Ramos (cell line): ENCODE measurements around the gene BCAP29.

Experiments used
- in situ Hi-C: fragments of 300-500 bp; cut with MboI; formaldehyde crosslinking; loops from one replicate; pipeline ENCODE4 v1.14.3; 2022; ENCODE audit warnings: low sequenced_read_pairs; ENCODE audit not compliant: unreplicated experiment

BCAP29 gene

DNA sequence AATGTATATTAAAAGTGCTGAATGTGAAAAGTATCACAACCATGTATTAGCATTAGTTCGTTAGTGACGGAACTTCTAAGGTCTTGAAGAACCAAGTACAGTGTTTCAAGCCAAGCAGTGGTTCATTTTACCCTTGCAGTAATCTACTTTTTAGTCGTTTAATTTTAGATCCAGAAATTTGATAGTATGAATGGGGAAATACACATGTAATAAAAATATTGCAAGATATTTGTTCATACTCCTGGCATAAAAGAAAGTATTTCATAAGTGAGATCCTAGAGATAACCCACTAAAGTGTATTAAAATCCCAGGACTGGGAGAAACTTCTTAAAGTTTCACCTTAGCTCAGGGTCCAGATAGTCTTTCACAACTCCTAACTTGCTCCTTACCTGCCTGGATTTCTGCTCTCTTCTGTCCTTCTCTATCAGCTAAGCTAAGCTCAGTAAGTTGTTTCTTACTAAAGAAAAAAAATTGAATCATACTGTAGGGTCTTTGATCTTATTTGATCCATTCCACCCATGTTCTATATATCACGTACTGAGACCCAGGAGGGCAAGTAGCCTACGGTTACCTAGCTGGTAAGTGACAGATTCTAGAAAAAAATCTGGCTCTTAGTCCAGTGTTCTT is 1.5 kb downstream of the BCAP29 start:
- in situ Hi-C loops = no loop called here

DNA sequence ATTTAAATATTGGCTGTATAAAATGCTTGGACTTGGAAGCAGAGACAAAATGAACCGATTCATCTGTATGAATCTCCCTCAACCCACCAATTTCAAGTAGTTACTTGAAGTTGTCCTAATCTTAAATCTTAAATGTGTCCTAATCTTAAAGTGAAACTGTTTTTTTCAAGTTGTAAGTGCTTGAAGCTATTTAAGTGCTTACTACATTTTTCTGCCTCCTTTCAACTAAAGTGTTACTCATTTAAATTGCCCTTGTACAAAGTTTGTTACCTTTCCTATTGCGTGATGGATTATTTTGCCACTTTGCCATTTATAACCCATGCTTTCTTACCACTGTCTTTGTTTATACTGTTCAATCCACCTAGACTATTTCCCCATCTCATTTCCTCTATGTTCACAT is 2.8 kb downstream of the BCAP29 start:
- in situ Hi-C loops = no loop called here

GRCh38 chr7:107584716-107585115 is 4.7 kb downstream of the BCAP29 start:
- in situ Hi-C loops = no loop called here

- in situ Hi-C loops = no loop called here
Measured at GRCh38 chr7:107588529-107589130, 8.6 kb downstream of the BCAP29 start.

DNA sequence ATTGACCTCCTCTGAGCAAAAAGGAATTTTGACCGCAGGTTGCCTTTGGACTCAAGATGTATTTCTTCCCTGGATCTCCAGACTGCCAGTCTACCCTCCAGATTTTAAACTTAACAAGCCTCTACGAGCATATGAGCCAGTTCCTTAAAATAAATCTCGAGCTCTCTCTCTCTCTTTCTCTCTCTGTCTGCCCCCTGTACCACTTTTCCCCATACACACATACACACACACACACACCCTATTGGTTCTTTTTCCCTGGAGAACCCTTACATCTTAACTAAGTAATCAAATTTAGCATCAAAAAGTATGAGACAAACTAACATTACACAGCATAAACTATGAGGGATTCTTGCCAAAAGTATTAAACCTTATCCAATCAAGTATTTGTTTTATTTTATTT is 11.4 kb downstream of the BCAP29 start:
- in situ Hi-C loops = no loop called here

DNA sequence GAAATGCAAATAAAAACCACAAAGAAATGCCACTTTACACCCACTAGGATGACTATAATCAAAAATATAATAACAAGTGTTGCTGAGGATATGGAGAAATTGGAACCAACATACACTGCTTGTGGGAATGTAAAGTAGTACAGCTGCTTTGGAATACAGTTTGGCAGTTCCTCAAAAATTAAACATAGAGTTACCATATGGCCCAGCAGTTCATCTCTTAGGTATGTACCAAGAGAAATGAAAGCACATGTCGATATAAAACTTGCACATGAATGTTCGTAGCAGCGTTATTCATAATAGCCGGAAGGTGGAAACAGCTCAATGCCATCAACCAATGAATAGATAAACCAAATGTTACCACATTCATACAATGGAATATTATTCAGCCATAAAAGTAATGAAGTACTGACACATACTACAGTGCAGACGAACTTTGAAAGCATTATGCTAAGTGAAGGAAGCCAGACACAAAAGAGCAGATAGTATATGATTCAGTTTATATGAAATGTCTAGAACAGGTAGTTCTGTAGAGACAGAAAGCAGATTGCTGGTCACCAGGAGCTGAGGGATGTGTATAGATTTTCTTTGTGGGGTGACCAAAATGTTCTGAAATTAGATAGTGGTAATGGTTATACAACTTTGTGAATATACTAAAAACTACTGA is 12.4 kb downstream of the BCAP29 start:
- in situ Hi-C loops = no loop called here

DNA sequence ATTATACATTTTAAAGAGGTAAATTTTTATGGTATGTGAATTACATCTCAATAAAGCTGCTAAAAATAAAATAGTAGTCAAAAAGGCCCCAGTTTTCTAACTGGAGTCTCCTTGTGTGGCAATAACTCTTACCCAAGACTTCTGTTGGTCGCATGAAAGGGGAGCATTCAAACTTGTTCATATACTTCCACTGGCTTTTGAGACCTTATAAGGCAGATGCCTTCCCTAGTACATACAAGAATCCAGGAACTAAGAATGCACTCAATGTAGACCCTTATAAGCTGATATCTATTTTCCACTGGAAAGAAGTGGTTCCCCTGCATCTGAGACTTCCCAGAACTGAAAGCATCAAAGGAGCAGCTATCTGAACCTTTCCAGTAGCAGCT is 13.0 kb downstream of the BCAP29 start:
- in situ Hi-C loops = no loop called here

DNA sequence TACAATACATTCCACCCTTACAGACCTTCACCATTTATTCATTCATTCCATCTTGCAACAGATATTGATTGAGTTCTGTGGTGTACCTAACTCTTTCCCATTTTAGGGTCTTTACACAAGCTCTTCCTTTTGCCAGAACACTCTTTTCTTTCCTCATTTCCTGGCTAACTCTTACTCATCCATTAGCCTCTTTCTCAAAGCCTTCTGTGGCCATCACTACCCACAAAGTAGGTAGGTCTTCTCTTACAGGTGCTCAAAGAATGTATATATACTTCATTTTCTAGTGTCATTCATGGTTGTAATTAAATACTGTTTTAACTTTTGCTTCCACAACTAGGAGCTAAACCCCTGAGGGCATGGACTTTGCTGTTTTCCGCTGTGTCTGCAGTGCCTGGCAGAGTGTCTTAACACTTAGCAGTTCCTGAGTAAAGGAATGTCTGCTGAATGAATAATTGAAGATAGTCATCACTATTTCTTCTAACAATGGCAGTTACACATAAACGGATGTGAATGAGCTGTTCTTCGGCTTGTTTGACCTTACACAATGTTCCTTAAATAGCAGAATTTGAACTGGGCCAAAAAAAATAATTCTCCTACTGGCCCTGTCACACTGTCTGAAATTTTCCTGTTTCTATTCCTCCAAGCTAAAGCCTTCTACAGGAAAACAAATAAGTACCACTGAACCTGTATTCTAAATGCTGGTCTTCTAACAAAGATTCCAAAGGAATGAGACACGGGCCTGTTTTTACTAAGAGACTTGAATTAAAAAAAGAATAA is 15.1 kb downstream of the BCAP29 start:
- in situ Hi-C loops = no loop called here

GRCh38 chr7:107596881-107597581 is 17.0 kb downstream of the BCAP29 start:
- in situ Hi-C loops = no loop called here

GRCh38 chr7:107597582-107597916 is 17.5 kb downstream of the BCAP29 start:
- in situ Hi-C loops = no loop called here

DNA sequence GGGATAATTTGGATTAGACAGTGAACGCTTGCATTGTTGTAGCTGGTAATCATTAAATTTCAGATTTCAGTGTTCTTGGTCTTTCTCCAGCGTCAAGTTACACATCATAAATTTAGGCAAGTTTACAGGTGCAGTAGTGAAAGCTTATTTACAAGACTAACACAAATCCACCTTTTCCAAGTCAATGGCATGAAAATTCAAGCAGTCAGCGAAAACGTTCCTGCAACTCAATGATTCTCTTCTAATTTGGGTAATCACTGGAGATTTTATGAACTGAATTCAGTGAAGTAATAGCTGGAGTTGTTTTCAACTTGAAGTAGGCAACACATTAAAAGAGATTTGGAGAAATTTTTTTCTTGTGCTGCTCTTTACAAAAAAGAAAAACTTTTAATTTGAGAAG is 17.9 kb downstream of the BCAP29 start:
- in situ Hi-C loops = no loop called here

GRCh38 chr7:107599262-107599661 is 19.2 kb downstream of the BCAP29 start:
- in situ Hi-C loops = no loop called here

- in situ Hi-C loops = no loop called here
Measured at GRCh38 chr7:107600816-107601215, 20.8 kb downstream of the BCAP29 start.

DNA sequence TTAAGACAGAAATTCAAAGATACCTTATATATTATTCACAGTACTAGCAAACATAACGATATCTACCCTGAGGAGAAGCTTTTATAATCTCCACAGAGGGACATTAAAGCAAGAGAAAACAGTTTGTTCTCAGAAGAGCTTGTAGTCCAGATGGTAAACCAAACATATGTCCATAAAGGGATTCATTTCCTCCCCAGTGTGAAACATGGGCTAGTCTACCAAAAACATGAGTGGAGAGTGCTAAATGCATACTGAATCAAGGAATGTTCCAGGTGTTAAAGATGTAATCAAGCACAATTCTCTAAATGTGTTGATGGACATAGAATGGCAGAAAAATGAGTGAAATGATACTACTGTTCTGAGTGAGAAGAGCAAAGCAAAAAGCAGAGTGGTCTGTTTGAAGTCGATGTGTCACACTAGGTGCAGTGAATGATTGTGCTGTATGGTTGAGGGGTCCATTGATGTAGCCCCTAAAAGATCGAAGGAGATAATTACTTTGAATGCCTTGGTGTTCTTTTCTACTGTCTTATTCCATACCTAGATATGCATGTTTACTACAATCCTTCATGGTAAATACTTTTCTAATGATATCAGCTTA is 25.3 kb downstream of the BCAP29 start:
- in situ Hi-C loops = no loop called here

DNA sequence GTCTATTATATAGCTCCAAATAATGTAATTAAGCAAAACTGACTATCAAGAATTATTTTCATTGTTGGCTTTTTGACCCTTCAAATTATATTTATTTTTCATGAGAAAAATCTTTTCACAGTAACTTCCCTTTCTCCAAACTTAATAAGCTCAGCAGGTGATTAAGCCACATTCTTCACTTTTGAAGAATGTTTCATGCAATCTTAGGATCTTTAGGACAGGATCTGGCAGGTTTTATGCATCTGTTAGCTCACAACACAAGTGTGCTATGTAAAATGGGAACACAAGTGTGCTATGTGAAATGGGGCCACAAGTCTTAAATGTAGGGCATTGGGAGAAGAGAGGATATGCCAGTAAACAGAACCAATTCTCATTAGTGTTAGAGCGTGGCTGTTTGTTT is 26.3 kb downstream of the BCAP29 start:
- in situ Hi-C loops = no loop called here

- in situ Hi-C loops = no loop called here
Measured at GRCh38 chr7:107609811-107610261, 29.8 kb downstream of the BCAP29 start.

- in situ Hi-C loops = no loop called here
Measured at GRCh38 chr7:107610323-107610722, 30.3 kb downstream of the BCAP29 start.

GRCh38 chr7:107613439-107613838 is 33.4 kb downstream of the BCAP29 start:
- in situ Hi-C loops = no loop called here

DNA sequence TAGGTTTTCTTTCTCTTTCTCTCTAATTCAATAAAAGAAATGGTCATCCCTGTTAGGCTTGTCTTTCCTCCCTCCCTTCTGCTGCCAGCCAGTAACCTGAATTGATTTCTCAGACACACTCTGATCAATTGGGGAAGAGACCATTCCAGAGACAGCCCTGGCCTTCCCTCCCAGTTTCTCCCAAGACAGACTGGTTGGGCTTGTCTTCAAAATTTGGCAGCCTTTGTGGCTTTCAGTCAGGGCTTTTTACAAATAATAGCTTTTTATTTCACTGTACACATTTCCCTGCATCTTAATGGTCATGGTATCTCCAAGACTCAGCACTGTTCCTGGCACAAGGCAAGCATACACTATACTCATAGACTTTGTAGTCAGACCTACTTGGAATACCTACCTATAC is 33.9 kb downstream of the BCAP29 start:
- in situ Hi-C loops = no loop called here

- in situ Hi-C loops = no loop called here
Measured at GRCh38 chr7:107614425-107614824, 34.4 kb downstream of the BCAP29 start.
